KOPT-K1 (cell line): ENCODE results near the gene ST6GAL2.

ENCODE experiments used
- H3K27ac ChIP-seq: fragments of 200-600 bp; sonication (generic); 2 replicates; pipeline ENCODE4 v1.5.1; 2016; ENCODE audit warnings: antibody characterized with exemption, mild to moderate bottlenecking, low read depth, low read length; ENCODE audit not compliant: poor library complexity, severe bottlenecking
- H3K36me3 ChIP-seq: fragments of 200-600 bp; sonication (generic); 2 replicates; pipeline ENCODE4 v1.5.1; 2017; ENCODE audit warnings: antibody characterized with exemption, mild to moderate bottlenecking, low read length, moderate library complexity; ENCODE audit not compliant: insufficient read depth
- H3K9me3 ChIP-seq: fragments of 200-600 bp; sonication (generic); 2 replicates; pipeline ENCODE4 v1.5.1; 2017; ENCODE audit warnings: antibody characterized with exemption, low read length, mild to moderate bottlenecking; ENCODE audit not compliant: insufficient read depth, poor library complexity, severe bottlenecking

ST6GAL2 gene

DNA sequence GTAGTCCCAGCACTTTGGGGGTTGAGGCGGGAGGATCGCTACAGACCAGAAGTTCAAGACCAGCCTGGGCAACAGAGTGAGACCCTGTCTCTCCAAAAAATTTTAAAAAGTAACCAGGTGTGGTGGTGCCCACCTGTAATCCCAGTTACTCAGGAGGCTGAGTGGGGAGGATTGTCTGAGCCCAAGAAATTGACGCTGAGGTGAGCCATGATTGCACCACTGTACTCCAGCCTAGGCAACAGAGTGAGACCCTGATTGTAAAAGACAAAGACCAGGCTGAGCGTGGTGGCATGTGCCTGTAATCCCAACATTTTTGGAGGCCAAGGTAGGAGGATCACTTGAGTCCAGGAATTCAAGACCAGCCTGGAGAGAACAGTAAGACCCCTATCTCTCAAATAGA, 7.8 kb downstream of the ST6GAL2 start:
- no peaks in the 10 kb centered on the region for H3K36me3 ChIP-seq
- H3K9me3 ChIP-seq = no peaks in the 10 kb centered on the region
- no peak overlapping the region for H3K27ac ChIP-seq

DNA sequence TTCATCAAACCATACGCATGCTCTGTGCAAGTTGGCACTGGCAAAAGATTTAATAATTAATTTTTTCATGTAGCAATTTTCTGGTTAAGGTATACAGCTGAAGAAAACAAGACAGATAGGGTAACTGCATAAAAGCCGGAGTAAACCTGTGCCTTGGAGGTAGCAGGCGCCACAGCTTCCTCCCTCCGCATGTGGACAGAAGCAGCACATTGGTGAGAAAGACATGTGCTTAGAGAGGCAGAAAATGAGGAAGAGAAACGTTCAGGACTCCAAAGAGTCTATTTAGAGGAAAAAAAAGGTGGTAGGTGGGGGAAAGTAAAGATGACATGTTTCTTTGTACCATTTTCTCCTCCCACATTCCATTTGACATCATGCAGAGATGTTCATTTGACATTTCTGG, 9.3 kb downstream of the ST6GAL2 start:
- Histone ChIP-seq H3K9me3 (no peaks in the 10 kb centered on the region), H3K36me3 (no peaks in the 10 kb centered on the region), H3K27ac (no peak overlapping the region)

DNA sequence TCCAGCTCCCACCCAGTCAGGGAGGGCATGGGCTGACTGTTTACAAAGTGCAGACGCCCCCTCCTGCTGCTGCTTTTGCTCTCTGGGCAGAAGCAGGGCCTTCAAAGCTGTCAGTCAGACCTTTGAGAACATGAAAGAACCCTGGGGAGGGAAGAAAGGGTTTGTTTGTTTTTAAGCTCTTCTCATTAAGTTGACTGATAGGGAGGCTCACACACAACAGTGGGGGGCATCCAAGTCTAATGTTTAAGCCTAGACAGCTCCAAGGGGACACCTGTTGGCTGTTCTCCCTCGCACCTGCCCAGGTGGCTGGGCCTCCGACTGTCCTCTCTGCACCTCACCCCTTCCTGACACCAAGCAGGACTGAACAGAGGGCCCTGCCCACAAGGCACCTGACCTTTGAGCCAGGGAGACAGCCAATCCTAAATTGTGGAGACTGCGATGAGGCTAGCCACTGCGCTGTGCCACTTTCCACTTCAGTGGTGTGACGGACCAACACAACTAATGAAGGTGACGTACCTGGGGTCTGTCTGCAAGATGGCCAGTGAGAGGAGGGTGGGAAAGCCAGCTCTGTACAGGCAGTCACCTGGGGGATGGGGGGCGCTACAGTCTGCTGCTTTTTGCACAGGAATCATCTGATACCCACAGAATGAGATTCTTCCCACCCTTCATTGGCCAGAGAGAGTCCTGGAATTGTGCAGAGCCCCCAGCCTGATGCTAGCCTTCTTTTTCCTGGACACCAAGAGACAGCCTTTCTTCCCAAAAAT, 16.3 kb downstream of the ST6GAL2 start:
- H3K9me3 ChIP-seq = no peaks in the 10 kb centered on the region
- no peaks in the 10 kb centered on the region for H3K36me3 ChIP-seq
- H3K27ac ChIP-seq = no peak overlapping the region

DNA sequence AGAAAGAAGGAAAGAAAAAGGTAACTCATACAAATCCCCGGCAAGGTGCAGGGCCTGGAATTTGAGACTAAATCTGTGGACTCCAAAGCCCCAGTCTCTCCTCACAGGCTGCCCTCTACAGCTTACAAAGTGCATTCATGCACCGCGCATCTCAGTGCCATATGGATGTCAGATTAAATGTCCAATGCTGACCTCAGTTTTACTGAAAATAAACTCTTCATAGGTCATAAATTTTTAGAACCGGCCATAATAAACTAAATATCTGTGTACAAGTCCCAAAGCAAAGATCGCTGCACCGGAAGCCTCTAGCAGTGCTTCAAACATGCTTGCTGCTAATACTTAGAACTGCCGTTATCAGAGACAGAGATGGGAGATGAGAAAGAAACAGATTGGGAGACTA, 17.7 kb downstream of the ST6GAL2 start:
- Histone ChIP-seq H3K36me3 (no peaks in the 10 kb centered on the region), H3K9me3 (no peaks in the 10 kb centered on the region)

DNA sequence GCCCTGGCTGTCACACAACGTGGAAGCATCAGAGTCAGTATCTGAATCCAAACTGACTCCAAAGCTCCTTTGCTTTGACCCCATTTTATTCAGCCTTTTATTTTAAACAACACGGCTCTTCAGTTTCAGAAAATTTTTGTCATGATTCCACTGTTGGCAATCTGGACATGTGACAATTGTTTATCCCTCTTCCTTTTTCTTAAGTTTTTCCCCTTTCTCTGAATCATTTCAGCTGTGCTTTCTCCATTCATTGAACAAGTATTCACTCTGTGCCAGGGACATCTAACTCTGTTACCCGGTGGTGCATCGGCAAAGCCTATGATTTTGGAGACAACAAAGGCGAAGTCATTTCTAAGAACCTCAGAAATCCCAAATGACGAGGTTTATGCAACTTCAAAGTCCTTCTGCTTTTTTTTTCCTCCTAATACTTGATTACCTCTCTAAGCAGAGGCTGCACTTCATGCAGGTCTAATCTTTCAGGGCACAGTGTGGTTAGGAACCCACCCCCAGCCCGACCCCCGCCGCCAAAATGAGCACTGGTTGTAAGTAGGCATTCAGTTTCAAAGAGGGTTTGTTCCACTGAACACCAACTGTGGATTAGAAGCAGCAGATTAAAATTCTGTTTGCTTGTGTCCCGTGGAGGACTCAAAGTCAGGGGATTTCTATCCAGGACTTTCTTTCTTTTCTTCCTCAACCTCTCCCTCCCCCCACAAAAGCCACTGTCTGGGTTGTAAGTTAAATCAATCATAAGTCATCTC, 18.6 kb downstream of the ST6GAL2 start:
- Histone ChIP-seq H3K27ac (no peak overlapping the region), H3K36me3 (no peaks in the 10 kb centered on the region), H3K9me3 (no peaks in the 10 kb centered on the region)

More for the DNA sequence above, 17.7 kb downstream of the ST6GAL2 start:
- no peak overlapping the region for H3K27ac ChIP-seq

DNA sequence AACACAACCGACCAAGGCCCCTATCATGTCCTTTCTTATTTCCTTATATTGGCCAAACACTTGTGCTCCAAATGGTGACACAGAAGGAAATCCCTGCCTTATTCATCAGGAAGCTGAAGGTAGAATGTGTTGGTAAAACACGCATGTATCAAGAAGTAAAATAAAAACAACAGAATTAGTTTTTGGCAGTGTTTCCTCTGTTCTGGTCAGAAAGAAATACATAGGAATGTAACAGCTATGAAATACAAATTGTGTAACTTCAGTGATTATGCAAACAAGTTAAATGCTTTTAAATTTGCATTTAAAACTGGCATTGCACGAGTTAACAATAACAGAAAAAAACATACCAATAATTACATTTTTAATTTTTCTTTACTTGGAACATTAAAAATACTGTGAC, 19.3 kb downstream of the ST6GAL2 start:
- Histone ChIP-seq H3K27ac (no peak overlapping the region), H3K9me3 (no peaks in the 10 kb centered on the region), H3K36me3 (no peaks in the 10 kb centered on the region)

DNA sequence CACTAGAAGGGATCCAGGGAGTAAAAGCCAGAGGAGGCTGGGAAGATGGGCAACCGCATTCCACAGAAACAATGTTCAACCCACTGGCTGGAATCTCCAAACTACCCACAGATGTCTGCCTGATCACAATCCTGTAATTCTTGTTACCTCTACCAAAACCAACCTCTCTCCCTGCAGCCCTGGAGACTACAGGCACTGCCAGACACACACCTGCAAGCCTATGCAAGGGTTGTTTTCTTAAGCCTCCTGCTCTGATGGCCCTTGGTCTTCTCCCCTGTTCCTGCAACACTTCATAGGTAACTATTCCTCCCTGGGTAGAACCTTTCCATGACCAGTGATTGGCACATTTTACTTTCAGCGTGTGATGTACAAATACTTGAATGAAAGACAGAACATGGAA, 21.9 kb downstream of the ST6GAL2 start:
- Histone ChIP-seq H3K36me3 (no peaks in the 10 kb centered on the region), H3K9me3 (no peaks in the 10 kb centered on the region), H3K27ac (no peak overlapping the region)

DNA sequence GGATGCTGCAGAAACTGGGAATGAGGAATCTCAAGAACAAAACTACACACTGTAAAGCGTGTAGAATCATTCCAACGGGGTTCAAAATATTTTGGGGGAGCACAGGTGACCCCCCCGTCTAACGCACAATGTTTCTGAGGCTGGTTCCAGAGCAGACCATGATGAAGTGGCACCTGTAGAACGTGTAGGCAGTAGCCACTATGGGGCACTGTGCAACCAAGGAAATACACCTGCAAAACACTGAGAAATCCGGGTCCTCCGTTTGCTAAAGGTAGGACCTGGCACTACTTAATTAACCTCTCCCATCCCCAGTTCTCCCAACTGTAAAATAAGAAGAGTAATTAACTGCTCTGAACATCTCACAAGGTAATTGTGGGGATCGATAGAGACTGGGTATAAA, 22.6 kb downstream of the ST6GAL2 start:
- Histone ChIP-seq H3K27ac (no peak overlapping the region), H3K36me3 (no peaks in the 10 kb centered on the region), H3K9me3 (no peaks in the 10 kb centered on the region)

DNA sequence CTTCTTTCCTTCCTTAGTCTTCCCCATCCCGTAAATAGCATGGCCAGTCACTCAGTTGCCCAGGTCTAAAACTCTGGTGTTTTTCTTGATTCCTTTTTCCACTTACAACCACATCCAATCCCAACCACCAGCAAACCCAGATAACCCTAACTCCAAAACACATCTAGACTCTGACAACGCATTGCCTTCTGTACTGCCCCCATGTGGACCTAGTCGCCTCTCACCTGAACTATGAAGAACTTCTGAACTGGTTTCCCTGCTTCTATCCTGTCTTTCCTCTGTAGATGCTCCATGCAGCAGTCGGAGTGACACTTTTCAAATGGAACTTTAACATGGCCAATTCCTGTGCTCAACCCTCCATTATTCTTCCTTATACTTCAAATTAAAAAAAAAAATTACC, 26.5 kb downstream of the ST6GAL2 start:
- Histone ChIP-seq H3K9me3 (no peaks in the 10 kb centered on the region), H3K36me3 (no peaks in the 10 kb centered on the region), H3K27ac (no peak overlapping the region)

DNA sequence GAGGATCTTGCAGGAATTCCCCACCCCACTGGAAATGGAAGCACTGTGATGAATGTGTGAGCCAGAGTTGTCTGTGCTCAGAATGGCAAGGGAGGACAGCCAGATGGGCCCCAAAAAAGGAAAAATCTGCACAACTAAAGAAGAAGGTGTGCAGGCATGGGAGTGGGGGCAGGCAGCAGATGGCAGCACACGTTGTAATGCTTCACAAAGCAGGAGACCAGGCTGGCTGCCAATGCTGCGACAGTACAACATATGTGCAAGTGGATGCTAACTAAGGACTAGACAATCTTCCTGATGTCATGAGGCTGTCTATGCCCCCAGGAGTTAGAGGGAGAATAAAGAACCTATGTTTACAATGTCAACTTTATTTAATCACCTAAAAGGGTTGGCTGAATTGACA, 27.2 kb downstream of the ST6GAL2 start:
- Histone ChIP-seq H3K9me3 (no peaks in the 10 kb centered on the region), H3K27ac (no peak overlapping the region), H3K36me3 (no peaks in the 10 kb centered on the region)

DNA sequence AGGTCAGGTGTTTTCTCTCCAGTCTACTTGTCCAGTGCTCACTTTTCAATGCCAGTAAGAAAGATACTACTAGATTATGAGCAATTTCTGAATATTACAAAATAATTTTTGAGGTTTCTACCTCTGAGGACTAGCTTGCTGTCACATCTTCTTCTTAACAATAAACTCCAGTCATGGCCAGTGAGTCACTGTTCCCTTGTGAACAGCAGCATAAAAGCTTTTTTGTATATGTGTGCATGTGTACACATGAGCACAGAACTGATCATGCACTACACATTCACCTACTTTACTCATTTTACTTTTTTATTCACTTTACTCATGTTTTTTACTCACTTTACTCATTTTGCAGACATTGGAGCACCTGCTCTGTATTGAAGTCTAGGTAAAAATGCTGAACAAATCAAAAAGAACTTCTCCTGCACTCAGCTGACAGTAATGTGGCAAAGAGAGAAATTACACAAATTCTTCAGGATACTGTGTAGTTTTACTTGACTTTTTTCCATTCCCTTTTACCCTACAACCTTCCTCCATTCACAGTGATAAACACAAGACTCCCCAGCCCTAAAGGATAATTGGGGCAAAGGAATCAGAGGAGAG, 28.0 kb downstream of the ST6GAL2 start:
- H3K9me3 ChIP-seq = no peaks in the 10 kb centered on the region
- no peak overlapping the region for H3K27ac ChIP-seq
- H3K36me3 ChIP-seq = no peaks in the 10 kb centered on the region

DNA sequence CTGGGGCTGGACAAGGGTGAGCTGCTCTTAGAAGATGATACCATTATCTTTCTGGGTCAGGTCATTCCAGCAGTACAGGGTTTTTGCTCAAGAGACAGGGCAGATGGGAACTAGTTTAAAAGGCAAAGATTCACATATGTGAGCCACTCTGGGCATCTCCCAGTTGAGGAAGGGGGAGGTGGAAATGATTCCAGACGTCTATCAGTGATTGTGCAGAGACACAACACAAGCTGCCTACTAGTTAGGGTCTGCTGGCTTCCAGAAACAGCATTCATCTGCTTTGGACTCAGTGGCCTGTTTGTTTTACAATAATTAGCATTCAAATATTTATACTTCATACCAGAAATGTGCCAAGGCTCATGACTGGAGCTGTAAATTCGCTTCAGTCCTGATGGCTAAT, 32.3 kb downstream of the ST6GAL2 start:
- Histone ChIP-seq H3K9me3 (no peaks in the 10 kb centered on the region), H3K27ac (no peak overlapping the region), H3K36me3 (no peaks in the 10 kb centered on the region)

DNA sequence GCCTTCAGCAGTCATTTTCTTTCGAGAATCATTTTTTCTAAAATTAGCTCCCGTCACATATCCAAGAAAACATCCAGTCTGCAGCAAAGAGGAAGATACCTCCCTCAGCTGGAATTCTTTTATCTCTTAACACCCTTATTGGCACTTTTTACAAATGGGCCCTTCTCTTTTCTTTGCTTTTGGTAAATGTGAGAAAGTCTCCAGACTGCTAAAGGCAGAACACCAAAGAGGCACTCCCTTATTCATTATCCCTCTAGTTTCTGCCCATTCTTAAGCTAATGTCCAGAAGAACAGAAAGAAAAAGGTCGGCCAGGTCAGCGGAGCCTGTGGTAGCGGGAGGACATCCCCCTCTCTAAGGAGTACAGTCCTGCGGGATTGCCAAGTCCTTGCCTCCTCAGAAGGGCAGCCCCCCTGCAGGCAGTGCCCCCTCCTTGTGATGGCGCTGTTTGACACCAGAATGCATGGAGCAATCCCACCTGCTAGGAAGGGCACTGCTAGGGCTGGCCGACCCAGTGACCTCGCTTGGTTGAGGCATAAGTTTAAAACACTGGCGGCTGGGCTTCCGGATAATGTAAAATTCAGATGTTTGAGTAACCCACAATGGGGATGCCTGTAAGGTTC, 34.0 kb downstream of the ST6GAL2 start:
- no peaks in the 10 kb centered on the region for H3K36me3 ChIP-seq
- H3K9me3 ChIP-seq = no peaks in the 10 kb centered on the region
- no peak overlapping the region for H3K27ac ChIP-seq

DNA sequence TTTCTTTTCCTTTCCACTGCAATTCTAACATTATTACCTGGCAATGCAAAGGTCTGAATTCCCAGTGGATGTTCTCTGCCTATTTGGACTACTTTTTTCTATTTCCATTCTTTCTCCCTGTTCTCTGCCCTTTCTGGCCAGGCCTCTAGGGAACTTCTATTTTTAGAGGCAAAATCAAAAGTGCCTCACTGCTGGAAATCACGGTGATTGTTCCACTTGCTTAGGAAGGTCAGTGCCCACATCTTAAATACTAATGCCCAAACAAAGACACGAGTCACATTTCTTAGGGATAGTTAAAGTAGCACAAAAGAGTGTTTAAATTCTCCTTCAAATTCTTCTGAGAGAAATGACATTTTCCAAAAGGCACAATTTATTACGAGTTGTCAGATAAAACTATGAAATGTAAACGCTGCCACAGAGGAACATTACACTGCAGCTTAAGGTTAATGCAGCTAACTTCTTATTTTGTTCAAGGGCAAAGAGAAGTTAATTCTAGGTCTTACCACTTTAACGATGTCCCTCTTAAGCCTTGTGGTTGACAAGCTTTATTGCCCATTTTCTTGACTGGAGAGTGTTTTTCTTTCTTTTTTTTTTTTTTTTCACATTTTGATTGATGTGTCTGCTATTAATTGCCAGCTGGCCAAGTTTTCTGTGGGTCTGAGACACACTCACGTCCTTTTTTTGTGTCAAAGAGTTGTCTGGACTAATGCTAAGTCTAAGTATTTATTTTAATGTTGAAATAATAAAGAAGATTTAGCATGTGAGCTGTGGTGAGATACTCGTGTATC, 34.7 kb downstream of the ST6GAL2 start:
- no peaks in the 10 kb centered on the region for H3K9me3 ChIP-seq
- H3K36me3 ChIP-seq = no peaks in the 10 kb centered on the region
- no peak overlapping the region for H3K27ac ChIP-seq

DNA sequence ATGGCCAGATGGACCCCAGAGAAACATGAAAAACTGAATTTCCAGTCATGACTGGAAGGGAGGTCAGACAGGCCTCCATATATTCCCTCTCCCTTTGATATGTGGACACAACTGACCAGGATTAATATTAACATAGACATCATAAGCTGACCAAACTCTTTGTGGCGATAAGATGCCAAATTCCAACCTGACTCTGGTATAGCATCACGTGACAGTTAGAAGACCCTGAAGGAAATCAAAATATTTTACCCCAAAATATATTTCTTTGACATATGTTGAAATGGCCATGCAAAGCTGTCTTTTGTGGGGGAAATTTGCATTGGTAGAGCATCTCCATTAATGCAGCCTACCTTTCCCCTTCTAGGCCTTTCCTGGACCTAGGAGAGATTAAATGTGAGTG, 36.7 kb downstream of the ST6GAL2 start:
- H3K27ac ChIP-seq = no peak overlapping the region
- no peaks in the 10 kb centered on the region for H3K36me3 ChIP-seq
- H3K9me3 ChIP-seq = no peaks in the 10 kb centered on the region
